Hematopoietic multipotent progenitor cell treated with erythropoietin and hydrocortisone succinate and interleukin-3 and kit ligand, for 15 days (in vitro differentiated cells): ENCODE data around the gene MRPS23.

Source experiments
- DNase-seq: peaks from one replicate; pipeline ENCODE4 v3.0.0-alpha.2; 2015; ENCODE audit warnings: low spot score

The MRPS23 gene

GRCh38 chr17:57879437-57880085, 29.7 kb upstream of the MRPS23 start:
- no peak for DNase-seq

- DNase-seq = no peak
Observed at GRCh38 chr17:57877803-57878377, 28.0 kb upstream of the MRPS23 start.

GRCh38 chr17:57876866-57877237, 27.0 kb upstream of the MRPS23 start:
- no peak for DNase-seq

GRCh38 chr17:57876023-57876865, 26.4 kb upstream of the MRPS23 start:
- DNase-seq = no peak

GRCh38 chr17:57875290-57876022, 25.6 kb upstream of the MRPS23 start:
- DNase-seq = no peak

GRCh38 chr17:57874434-57875289, 24.8 kb upstream of the MRPS23 start:
- DNase-seq = no peak

GRCh38 chr17:57874058-57874419, 24.2 kb upstream of the MRPS23 start:
- no peak for DNase-seq

GRCh38 chr17:57873261-57874057, 23.6 kb upstream of the MRPS23 start:
- DNase-seq = no peak

- DNase-seq = no peak
Observed at GRCh38 chr17:57872536-57872935, 22.7 kb upstream of the MRPS23 start.

- no peak for DNase-seq
Observed at GRCh38 chr17:57871863-57872262, 22.0 kb upstream of the MRPS23 start.

GRCh38 chr17:57871155-57871554, 21.3 kb upstream of the MRPS23 start:
- DNase-seq = no peak

- DNase-seq = no peak
Observed at GRCh38 chr17:57870283-57870635, 20.4 kb upstream of the MRPS23 start.

- no peak for DNase-seq
Observed at GRCh38 chr17:57869617-57870282, 19.9 kb upstream of the MRPS23 start.

- DNase-seq = no peak
Observed at GRCh38 chr17:57868910-57869616, 19.2 kb upstream of the MRPS23 start.

GRCh38 chr17:57868007-57868909, 18.4 kb upstream of the MRPS23 start:
- no peak for DNase-seq

- DNase-seq = no peak
Observed at GRCh38 chr17:57867126-57867525, 17.3 kb upstream of the MRPS23 start.

- DNase-seq = no peak
Observed at GRCh38 chr17:57866723-57867122, 16.9 kb upstream of the MRPS23 start.

GRCh38 chr17:57866319-57866718, 16.5 kb upstream of the MRPS23 start:
- no peak for DNase-seq

- no peak for DNase-seq
Observed at GRCh38 chr17:57864273-57864672, 14.4 kb upstream of the MRPS23 start.
